Measurements from ENCODE around the gene MEIOC.

GRCh38 chr17:44664867-44665266 lies 8.6 kb downstream of the MEIOC start:
- TF ChIP-seq CTCF (IDR thresholded peaks at IDR 0.05) = no peak
- TF ChIP-seq POLR2A (IDR thresholded peaks at IDR 0.05) = no peak
- TF ChIP-seq POLR2AphosphoS5 (IDR thresholded peaks at IDR 0.05) = no peak

Measured in prostate gland (tissue), 2 donors.